ENCODE data around the gene AMZ2. TPM values are rescaled to one million over a fixed set of nuclear protein-coding genes. Genes with fewer than 3 reads are reported as not detected.

Gene AMZ2
- total RNA-seq, 1 experiment from 2014 or later, result 59.6 TPM

Other genes with a start within 250 kb of the AMZ2 start
- gene KPNA2, start 212.3 kb upstream of the AMZ2 start, total RNA-seq (2021; ENCODE audit: unreplicated experiment), result 177 TPM
- gene SLC16A6, start 43.1 kb downstream of the AMZ2 start, total RNA-seq (2021; ENCODE audit: unreplicated experiment), result 0.26 TPM
- 2.3 TPM for gene ARSG, start 43.5 kb downstream of the AMZ2 start, total RNA-seq (2021; ENCODE audit: unreplicated experiment)
- 19.8 TPM for gene WIPI1, start 209.5 kb downstream of the AMZ2 start, total RNA-seq (2021; ENCODE audit: unreplicated experiment)